ENCODE measurements around the gene GALNTL6. TPM values are rescaled to one million over a fixed set of nuclear protein-coding genes. Genes with fewer than 3 reads are reported as not detected.
"Not testable (repeated sequence)": the region's sequence is repeated elsewhere in the genome, so short reads cannot be mapped to it uniquely, and the experiment has no call there.

Gene GALNTL6
- total and polyA plus RNA-seq, 2 donors (not counting 3 experiments of a cell fraction or from before 2014, with no cell fraction given): not detected

DNA sequence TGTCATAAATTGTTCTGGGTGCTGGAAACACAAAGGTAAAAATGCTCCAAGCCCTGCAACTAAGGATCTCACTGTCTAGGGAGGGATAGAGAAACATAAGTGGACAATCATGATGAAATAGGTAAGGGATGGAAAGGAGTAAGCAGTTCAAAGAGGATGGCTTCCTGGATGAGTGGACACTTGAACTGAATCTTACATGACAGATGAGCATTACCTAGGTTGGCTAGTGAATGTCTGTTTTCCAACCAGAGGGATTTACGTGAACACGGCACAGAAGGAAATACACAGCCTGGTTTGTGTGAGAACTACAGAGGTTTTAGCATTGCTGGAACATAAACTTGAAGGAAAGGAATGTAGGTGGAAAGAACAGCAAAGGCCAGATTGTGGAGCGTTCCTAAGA is 1205.2 kb downstream of the GALNTL6 start:
- H3K4me2 ChIP-seq (ENCODE audit: insufficient read depth, low read length): no peak overlapping the region
- no peaks in the 10 kb centered on the region for H3K9me1 ChIP-seq (replicated peaks; ENCODE audit: control insufficient read depth, extremely low read depth, insufficient read depth, low read length)
- CTCF ChIA-PET: no interaction called here
- no peak overlapping the region for H2AFZ ChIP-seq (ENCODE audit: low read depth, low read length)
- dilution Hi-C loops (cut with MboI; ENCODE audit: extremely low pct_ligation_motif_present, low sequenced_read_pairs) (no loop called here), intact Hi-C loops (cut with micrococcal nuclease) (no loop called here)
- no peak overlapping the region for H3K4me3 ChIP-seq (replicated peaks in 1 of 3; ENCODE audit: insufficient read depth in 1 of 3, low read depth in 1 of 3, low read length in 3 of 3)
- FAIRE-seq: no peak
- no peaks in the 10 kb centered on the region for H3K79me2 ChIP-seq (ENCODE audit: control insufficient read depth, insufficient read depth, low read length)
- H3K27ac ChIP-seq (ENCODE audit: insufficient read depth, low read depth, low read length): no peak overlapping the region
- TF ChIP-seq POLR2AphosphoS5 (IDR thresholded peaks at IDR 0.05; ENCODE audit: insufficient read depth, low read depth, low read length): no peak
- no peak for TF ChIP-seq CTCF (IDR thresholded peaks at IDR 0.05; ENCODE audit: extremely low read depth in 1 of 2, insufficient read depth in 1 of 2, low read depth in 1 of 2, low read length in 2 of 2)
- TF ChIP-seq, protein P1, sequence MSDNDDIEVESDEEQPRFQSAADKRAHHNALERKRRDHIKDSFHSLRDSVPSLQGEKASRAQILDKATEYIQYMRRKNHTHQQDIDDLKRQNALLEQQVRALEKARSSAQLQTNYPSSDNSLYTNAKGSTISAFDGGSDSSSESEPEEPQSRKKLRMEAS (IDR thresholded peaks at IDR 0.05; ENCODE audit: insufficient read depth, insufficient read length): no peak
- BruUV-seq (replicated peaks): no TSS peak
- H4K20me1 ChIP-seq (replicated peaks; ENCODE audit: control insufficient read depth, extremely low read depth, insufficient read depth, low read length): no peaks in the 10 kb centered on the region
- DNase-seq (ENCODE audit: low read depth, low spot score): no peak
- no peaks in the 10 kb centered on the region for H3K9me3 ChIP-seq (replicated peaks; ENCODE audit: control insufficient read depth, insufficient read depth, low read length)
- H3K36me3 ChIP-seq (ENCODE audit: control insufficient read depth in 2 of 2, extremely low read depth in 1 of 2, insufficient read depth in 2 of 2, low read length in 2 of 2): no peaks in the 10 kb centered on the region
- H3K4me1 ChIP-seq (ENCODE audit: control insufficient read depth, extremely low read depth, insufficient read depth, low read length): peaks cover 12% of the 10 kb centered on the region
- no peaks in the 10 kb centered on the region for H3K27me3 ChIP-seq (ENCODE audit: control insufficient read depth in 2 of 2, insufficient read depth in 2 of 2, low read length in 2 of 2)
- POLR2A ChIA-PET: no interaction called here
- H3K9ac ChIP-seq (replicated peaks; ENCODE audit: extremely low read depth, insufficient read depth, low read length): no peak overlapping the region

- intact Hi-C loops (cut with micrococcal nuclease) (no loop called here), dilution Hi-C loops (cut with MboI; ENCODE audit: extremely low pct_ligation_motif_present, low sequenced_read_pairs) (no loop called here)
- no TSS peak for BruUV-seq (replicated peaks)
- ChIA-PET CTCF (interaction anchor here (2.5 kb wide), 1 partner anchor 238 kb away, joined by 10 read pairs; no protein-coding TSS in a partner anchor), POLR2A (no interaction called here)
- Histone ChIP-seq H3K79me2 (ENCODE audit: control insufficient read depth, insufficient read depth, low read length) (no peaks in the 10 kb centered on the region), H3K27ac (ENCODE audit: insufficient read depth, low read depth, low read length) (no peak overlapping the region), H3K4me3 (replicated peaks in 1 of 3; ENCODE audit: insufficient read depth in 1 of 3, low read depth in 1 of 3, low read length in 3 of 3) (no peak overlapping the region), H3K27me3 (ENCODE audit: control insufficient read depth in 2 of 2, insufficient read depth in 2 of 2, low read length in 2 of 2) (no peaks in the 10 kb centered on the region), H2AFZ (ENCODE audit: low read depth, low read length) (no peak overlapping the region), H3K9ac (replicated peaks; ENCODE audit: extremely low read depth, insufficient read depth, low read length) (no peak overlapping the region), H3K36me3 (ENCODE audit: control insufficient read depth in 2 of 2, extremely low read depth in 1 of 2, insufficient read depth in 2 of 2, low read length in 2 of 2) (no peaks in the 10 kb centered on the region), H4K20me1 (replicated peaks; ENCODE audit: control insufficient read depth, extremely low read depth, insufficient read depth, low read length) (no peaks in the 10 kb centered on the region), H3K4me2 (ENCODE audit: insufficient read depth, low read length) (no peak overlapping the region), H3K9me1 (replicated peaks; ENCODE audit: control insufficient read depth, extremely low read depth, insufficient read depth, low read length) (no peaks in the 10 kb centered on the region), H3K9me3 (replicated peaks; ENCODE audit: control insufficient read depth, insufficient read depth, low read length) (no peaks in the 10 kb centered on the region), H3K4me1 (ENCODE audit: control insufficient read depth, extremely low read depth, insufficient read depth, low read length) (no peaks in the 10 kb centered on the region)
- no peak for TF ChIP-seq GATA2 (IDR thresholded peaks at IDR 0.05; ENCODE audit: insufficient read depth, insufficient read length, low read depth, low read length)
- TF ChIP-seq FOS (IDR thresholded peaks at IDR 0.05; ENCODE audit: borderline replicate concordance, insufficient read depth, low read length): no peak
- TF ChIP-seq POLR2A (IDR thresholded peaks at IDR 0.05; ENCODE audit: low read depth, low read length): no peak
- no peak for TF ChIP-seq JUN (IDR thresholded peaks at IDR 0.05; ENCODE audit: borderline replicate concordance, insufficient read depth, insufficient read length, low read depth)
- TF ChIP-seq POLR2AphosphoS5 (IDR thresholded peaks at IDR 0.05; ENCODE audit: insufficient read depth, low read depth, low read length): no peak
- DNase-seq (ENCODE audit: low read depth, low spot score) (no peak), FAIRE-seq (no peak)
Observed at GRCh38 chr4:173019664-173020063, 1206.5 kb downstream of the GALNTL6 start.

GRCh38 chr4:173021746-173022573 is 1208.8 kb downstream of the GALNTL6 start:
- H3K4me3 ChIP-seq (replicated peaks in 1 of 3; ENCODE audit: insufficient read depth in 1 of 3, low read depth in 1 of 3, low read length in 3 of 3); H3K4me1 ChIP-seq (ENCODE audit: control insufficient read depth, extremely low read depth, insufficient read depth, low read length); intact Hi-C loops (cut with micrococcal nuclease); H3K9me1 ChIP-seq (replicated peaks; ENCODE audit: control insufficient read depth, extremely low read depth, insufficient read depth, low read length); H3K27me3 ChIP-seq (ENCODE audit: control insufficient read depth in 2 of 2, insufficient read depth in 2 of 2, low read length in 2 of 2); H3K79me2 ChIP-seq (ENCODE audit: control insufficient read depth, insufficient read depth, low read length); BruUV-seq (replicated peaks); H4K20me1 ChIP-seq (replicated peaks; ENCODE audit: control insufficient read depth, extremely low read depth, insufficient read depth, low read length); DNase-seq (ENCODE audit: low read depth, low spot score); H3K27ac ChIP-seq (ENCODE audit: insufficient read depth, low read depth, low read length); H2AFZ ChIP-seq (ENCODE audit: low read depth, low read length); H3K36me3 ChIP-seq (ENCODE audit: control insufficient read depth in 2 of 2, extremely low read depth in 1 of 2, insufficient read depth in 2 of 2, low read length in 2 of 2); H3K4me2 ChIP-seq (ENCODE audit: insufficient read depth, low read length); H3K9me3 ChIP-seq (replicated peaks; ENCODE audit: control insufficient read depth, insufficient read depth, low read length); dilution Hi-C loops (cut with MboI; ENCODE audit: extremely low pct_ligation_motif_present, low sequenced_read_pairs); H3K9ac ChIP-seq (replicated peaks; ENCODE audit: extremely low read depth, insufficient read depth, low read length); POLR2A ChIA-PET: not testable (repeated sequence)
- CTCF ChIA-PET: interaction anchor here (3.1 to 3.2 kb wide), 2 partner anchors 8 to 236 kb away, joined by 43 to 67 read pairs; no protein-coding TSS in a partner anchor
- FAIRE-seq: peak; percentile 60

Measured in endothelial cell of umbilical vein (primary cell).